Glomerular endothelial cell (primary cell): Measurements from ENCODE around the gene STIMATE. TPM values are rescaled to one million over a fixed set of nuclear protein-coding genes. Genes with fewer than 3 reads are reported as not detected.

Experiments used
- DNase-seq: peaks from one replicate; pipeline ENCODE4 v3.0.0-alpha.2; 2011; ENCODE audit warnings: low read depth, low spot score; ENCODE audit errors: extremely low read depth
- total RNA-seq: library from RNA; depleted of rRNA; stranded (reverse); fragments of >200 nt; gene quantifications from 2 replicates; pipeline ENCODE4 v1.2.3, GENCODE V29; 2015

Gene STIMATE
- total RNA-seq, 1 donor from 2014 or later, result 28.5 TPM

DNA sequence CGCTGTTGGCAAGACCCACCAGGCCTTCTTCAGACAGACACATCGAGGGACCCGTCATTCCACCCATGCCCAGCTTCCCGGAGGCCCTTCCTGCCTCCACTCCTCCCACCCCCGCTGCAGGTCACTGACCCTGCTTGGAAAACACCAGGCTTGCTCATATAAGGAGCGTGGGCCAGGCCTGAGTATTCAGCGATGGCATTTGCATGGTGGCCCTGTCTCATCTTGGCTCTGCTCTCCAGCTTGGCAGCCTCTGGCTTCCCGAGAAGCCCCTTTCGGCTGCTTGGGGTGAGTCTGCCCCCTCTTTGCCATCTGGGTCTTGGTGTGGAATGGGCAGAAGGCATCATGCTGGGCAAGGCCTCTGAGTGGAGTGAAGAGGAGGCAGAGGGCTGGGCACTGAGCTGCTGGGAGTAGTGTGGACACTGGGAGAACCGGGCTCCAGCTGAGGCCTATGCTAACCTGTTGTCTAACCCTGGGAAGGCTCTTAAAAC, 102.7 kb downstream of the STIMATE start, which contains the start of gene ITIH3:
Gene ITIH3 (plus strand): TSS at position 185 of the 488 bp plus-strand sequence. CDS start 8 bp downstream, at position 193.
- DNase-seq, result no peak

DNA sequence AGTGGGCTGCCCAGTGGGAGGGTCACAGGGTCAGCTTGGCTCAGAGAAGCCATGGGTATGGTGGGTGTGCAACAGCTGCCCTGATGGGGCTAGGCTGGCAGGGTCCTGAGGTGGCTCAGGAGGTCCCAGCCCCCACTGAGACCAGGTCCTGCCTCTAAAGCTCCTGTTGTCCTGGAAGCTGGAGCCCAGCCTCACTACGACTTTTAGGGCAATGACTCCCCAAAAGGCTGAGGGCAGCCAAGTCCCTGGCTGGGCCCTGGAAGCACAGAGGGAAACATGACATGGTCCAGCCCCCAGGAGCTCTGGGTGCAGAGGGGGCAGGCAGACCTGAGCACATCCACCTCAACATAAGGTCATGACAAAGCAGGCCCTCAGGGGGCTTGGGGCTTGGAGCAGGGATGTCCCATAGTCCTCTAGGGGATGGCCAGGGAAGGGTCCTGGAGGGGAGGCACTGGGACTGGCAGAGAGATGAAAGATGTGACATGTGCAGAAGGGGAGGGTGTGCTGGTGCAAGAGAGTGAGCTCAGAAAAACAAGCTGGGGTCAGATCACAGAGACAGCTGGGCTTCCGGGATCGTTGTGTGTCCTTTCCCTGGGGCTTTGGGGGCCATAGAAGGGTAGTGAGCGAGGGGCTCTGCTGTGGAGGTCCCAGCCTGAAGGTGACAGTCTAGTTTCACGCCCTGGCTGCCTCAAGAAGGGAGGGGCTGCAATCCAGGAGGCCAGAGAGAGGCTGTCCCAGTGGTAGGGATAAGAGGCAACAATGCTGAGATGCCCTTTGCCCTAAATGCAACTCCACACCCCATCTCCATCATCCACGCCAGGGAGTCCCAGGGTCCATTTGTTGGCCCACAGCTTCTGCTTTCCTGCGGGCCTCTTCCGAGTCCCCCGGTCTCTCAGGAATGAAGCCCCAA, 103.4 kb downstream of the STIMATE start:
- DNase-seq, result no peak

DNA sequence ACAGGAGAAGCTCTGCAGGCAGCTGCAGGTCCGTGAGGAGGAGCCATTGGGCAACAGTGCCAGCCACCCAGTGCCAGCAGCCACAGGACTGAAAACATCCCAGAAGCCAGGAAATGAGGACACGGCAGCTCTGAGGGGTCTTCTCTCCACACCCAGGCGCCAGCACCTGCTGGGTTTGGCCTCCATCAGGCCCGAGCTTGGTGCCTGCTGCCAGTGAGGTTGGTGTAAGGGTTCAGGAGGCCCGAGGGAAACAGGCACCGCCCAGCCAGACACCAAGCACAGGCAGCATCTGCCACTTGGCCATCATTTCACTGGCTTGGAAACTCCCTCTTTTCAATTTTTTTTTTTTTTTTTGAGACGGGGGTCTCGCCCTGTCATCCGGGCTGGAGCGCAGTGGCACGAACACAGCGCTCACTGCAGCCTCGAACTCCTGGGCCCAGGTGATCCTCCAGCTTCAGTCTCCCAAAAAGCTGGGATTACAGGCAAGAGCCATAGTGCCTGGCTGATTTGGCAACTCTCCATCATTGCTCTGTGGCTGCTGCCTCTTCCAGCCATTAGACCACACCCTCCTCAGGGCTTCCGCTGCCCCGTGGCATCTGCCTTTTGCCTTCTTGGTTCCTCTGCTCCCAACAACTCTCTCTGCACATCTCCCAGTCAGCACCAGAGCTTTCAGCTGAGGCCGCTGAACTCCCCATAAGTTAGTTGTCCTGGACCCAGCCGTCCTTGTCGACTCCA, 104.2 kb downstream of the STIMATE start:
- DNase-seq, result no peak

- DNase-seq, result no peak
These were observed 104.9 kb downstream of the STIMATE start for GRCh38 chr3:52792413-52792812.

GRCh38 chr3:52791928-52792327, 105.4 kb downstream of the STIMATE start:
- no peak for DNase-seq

DNA sequence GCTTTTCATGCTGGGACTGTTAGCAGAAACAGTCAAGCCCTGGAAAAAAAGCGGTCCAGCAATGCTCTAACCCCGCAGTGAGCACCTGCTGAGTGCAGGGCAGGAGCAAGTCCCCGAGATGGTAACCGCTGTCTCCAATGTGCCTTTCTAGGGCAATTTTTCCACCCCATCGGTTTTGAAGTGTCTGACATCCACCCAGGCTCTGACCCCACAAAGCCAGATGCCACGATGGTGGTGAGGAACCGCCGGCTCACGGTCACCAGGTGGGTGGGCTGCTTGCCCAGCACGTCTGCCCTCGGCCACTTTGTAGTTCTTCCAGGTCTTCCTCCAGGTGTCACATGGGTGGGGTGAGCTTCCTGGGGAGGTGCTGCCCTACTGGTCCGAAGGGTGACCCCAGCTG, 106.0 kb downstream of the STIMATE start:
- DNase-seq, result no peak

DNA sequence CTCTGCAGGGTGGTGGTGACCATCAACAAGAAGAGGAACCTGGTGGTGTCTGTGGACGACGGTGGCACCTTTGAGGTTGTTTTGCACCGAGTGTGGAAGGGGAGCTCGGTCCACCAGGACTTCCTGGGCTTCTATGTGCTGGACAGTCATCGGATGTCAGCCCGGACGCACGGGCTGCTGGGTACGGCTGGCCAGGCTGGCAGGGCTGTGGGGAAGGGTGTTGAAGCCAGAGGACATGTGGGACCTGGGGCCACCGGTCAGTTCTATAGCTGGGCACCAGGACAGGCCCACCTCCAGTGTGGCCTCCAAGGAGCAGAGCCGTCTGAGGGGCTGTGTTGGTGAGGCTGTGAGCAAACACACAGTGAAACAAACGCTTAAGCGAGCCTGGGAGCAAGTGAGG, 106.6 kb downstream of the STIMATE start:
- no peak for DNase-seq

DNA sequence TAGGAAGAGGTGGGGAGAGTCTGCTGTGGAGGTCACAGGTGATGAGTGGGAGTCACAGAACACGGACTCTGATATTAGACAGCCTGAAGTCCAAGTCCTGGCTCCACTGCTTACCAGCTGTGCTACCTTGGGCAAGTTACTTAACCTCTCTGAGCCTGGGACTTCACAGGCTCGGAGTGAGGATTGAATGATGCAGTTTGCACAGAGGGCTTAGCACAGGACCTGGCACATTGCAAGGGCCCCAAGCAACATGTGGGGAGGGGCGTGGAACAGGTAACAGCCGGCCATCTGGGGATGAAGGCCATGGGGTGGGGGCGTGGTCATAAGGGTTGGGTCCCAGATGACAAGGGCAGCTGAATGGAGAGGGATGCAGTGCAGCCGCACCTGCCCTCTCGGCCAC, 107.0 kb downstream of the STIMATE start:
- no peak for DNase-seq

DNA sequence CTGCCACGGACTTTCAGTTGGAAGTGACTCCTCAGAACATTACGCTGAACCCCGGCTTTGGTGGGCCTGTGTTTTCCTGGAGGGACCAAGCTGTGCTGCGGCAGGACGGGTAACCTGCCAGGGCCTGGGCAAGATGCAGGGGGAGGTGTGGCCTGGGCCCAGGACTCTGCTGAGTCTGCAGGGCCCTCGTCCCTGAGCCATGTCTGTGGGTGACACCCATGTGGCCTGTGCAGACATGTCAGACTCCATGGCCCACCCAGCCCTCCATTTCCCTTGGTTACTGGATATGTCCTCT, 107.7 kb downstream of the STIMATE start:
- no peak for DNase-seq

DNA sequence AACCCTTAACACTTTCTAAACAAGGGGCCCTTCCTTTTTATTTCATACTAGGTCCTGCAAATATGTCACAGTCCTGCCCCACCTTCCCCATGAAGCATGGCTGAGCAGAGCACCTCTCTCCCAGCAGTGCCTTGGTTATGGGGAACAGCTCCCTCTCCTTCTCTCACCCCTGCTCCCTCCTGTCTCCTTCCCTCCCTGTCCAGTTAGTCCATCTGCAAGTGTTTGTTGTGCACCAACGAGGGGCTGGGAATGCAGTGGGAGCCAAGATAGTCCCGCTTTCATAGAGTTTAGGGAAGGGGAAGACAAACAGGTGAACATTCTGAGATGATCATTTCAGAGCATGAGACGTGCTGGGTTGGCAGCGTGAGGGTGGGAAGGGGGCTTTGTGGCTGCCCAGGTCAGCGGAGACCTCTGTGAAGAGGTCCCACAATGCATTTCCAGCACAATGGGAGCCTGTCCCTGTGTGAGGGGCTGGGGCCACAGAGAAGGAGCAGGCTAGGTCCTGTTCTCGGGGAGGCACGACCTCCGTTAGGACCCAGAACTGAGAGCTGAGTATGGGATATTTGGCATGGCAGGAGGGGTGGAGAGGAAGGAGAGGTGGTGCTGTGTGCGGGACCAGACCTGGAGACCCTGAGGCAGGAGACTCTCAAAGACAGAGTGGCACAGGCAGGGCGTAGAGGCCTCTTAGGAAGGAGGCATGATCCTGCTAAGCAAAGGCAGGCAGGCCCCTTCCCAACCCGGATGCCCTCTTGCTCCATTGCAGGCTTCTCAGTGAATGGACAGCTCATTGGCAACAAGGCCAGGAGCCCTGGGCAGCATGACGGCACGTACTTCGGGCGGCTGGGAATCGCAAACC, 108.2 kb downstream of the STIMATE start:
- DNase-seq, result no peak

DNA sequence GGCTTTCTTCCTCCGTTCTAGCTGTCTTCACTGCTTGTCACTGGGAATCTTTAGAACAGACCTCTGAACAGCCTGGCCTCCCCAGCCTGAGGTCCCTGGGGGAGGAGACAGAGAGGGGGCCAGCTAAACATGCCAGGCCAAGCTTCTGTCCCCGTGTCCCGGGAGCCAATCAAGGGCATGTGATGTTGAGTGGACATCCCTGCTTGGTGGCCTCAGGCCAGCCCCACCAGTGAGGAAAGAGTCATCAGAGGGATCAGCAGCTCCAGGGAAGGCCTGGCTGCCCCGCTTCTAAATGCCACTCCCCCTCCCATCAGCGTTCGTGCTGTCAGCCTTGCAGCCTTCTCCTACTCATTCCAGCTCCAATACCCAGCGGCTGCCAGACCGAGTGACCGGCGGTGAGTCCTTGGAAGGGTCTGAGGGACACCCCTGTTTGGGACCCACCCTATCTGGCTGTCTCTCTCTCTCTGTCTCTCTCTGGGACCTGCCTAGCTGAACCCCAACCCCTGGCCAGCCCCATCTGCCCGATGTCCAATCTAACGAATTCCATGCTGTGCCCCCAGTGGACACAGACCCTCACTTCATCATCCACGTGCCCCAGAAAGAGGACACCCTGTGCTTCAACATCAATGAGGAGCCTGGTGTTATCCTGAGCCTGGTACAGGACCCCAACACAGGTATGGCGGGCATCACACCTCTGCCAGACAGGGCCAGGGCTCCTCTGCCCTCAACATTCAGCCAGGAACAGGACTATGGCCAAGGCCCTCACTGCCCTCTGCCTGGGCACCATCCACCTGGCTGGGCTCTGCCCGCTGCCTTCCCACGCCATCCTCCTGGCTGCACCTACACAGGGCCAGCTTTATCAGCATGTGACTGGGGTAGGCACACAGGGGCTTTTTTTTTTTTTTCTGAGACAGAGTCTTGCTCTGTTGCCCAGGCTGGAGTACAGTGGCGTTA, 109.4 kb downstream of the STIMATE start:
- DNase-seq, result no peak

DNA sequence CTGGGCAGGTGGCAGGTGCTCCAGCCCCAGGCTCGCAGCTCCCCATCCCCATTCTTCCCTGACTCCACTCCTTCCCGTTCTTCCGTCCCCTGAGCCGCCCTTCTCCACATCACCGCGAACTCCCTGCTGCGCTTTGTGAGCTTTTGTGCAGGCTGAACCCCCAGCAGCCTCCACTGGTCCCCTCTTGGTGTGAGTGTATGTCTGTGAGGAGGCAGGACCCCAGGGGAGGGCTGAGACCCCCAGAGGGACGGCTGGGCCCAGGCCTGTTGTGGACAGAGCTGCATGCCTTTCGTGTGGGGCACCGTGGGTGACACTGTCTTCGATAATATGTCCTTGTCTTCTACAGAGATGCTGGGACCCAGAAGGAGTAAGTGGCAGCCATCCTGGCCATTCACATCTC, 110.1 kb downstream of the STIMATE start:
- no peak for DNase-seq

Other genes with a start within 250 kb of the STIMATE start
- gene PBRM1, start 211.6 kb downstream of the STIMATE start, total RNA-seq, result 56.9 and 78.4 TPM in 2 replicates
- gene GNL3, start 211.5 kb downstream of the STIMATE start, total RNA-seq, result 59.8 and 70.0 TPM in 2 replicates
- gene GLT8D1, start 191.8 kb downstream of the STIMATE start, total RNA-seq, result 93.5 and 93.6 TPM in 2 replicates
- gene SPCS1, start 191.4 kb downstream of the STIMATE start, total RNA-seq, result 156 and 169 TPM in 2 replicates
- 6.3 and 13.7 TPM in 2 replicates for gene NEK4, start 126.6 kb downstream of the STIMATE start, total RNA-seq
- gene ITIH1, start 119.9 kb downstream of the STIMATE start, total RNA-seq, result not detected in 2 replicates
- gene ITIH3, start 102.8 kb downstream of the STIMATE start, total RNA-seq, result not detected in 2 replicates
- 0.29 TPM in 1 of 2 replicates, not detected in the other for gene ITIH4, start 66.9 kb downstream of the STIMATE start, total RNA-seq
- gene MUSTN1, start 62.5 kb downstream of the STIMATE start, total RNA-seq, result 2.7 TPM in 1 of 2 replicates, not detected in the other
- gene SFMBT1, start 148.5 kb upstream of the STIMATE start, total RNA-seq, result 1.6 and 4.1 TPM in 2 replicates
- gene RFT1, start 232.9 kb upstream of the STIMATE start, total RNA-seq, result 13.5 and 14.5 TPM in 2 replicates